Endothelial cell (in vitro differentiated cells): Measurements from ENCODE around the gene STAB2. TPM values are rescaled to one million over a fixed set of nuclear protein-coding genes. Genes with fewer than 3 reads are reported as not detected.

Experiments used
- DNase-seq: peaks from one replicate; pipeline ENCODE4 v3.0.0; 2021; ENCODE audit warnings: low spot score
- H3K27ac Mint-ChIP-seq: one replicate; pipeline ENCODE4 v1.8.0; 2021; ENCODE audit warnings: mixed read lengths, inconsistent platforms; ENCODE audit not compliant: unreplicated experiment
- H3K27me3 Mint-ChIP-seq: one replicate; pipeline ENCODE4 v1.8.0; 2021; ENCODE audit warnings: mild to moderate bottlenecking, moderate library complexity, mixed read lengths, inconsistent platforms; ENCODE audit not compliant: unreplicated experiment
- H3K36me3 Mint-ChIP-seq: one replicate; pipeline ENCODE4 v1.8.0; 2021; ENCODE audit warnings: mild to moderate bottlenecking, low read depth, mixed read lengths, inconsistent platforms; ENCODE audit not compliant: unreplicated experiment
- H3K4me1 Mint-ChIP-seq: one replicate; pipeline ENCODE4 v1.8.0; 2021; ENCODE audit warnings: mild to moderate bottlenecking, mixed read lengths, inconsistent platforms; ENCODE audit not compliant: unreplicated experiment
- H3K4me3 Mint-ChIP-seq: one replicate; pipeline ENCODE4 v1.8.0; 2021; ENCODE audit warnings: mild to moderate bottlenecking, mixed read lengths, inconsistent platforms; ENCODE audit not compliant: unreplicated experiment
- H3K9me3 Mint-ChIP-seq: one replicate; pipeline ENCODE4 v1.8.0; 2021; ENCODE audit warnings: mixed read lengths, inconsistent platforms; ENCODE audit not compliant: unreplicated experiment
- CTCF ChIP-seq: fragments of 200-600 bp; sonication (generic); IDR thresholded peaks from one replicate; pipeline ENCODE4 v1.5.0; 2021; ENCODE audit warnings: antibody characterized with exemption; ENCODE audit not compliant: unreplicated experiment
- total RNA-seq: library from RNA; stranded (reverse); fragmentation: NEBNext Ultra II Directional; extraction: Animal tissue kit (Norgen Biotek cat#: 25700); gene quantifications from one replicate; pipeline ENCODE4 v1.2.1, GENCODE V29; 2021; ENCODE audit not compliant: unreplicated experiment

The STAB2 gene
- total RNA-seq, 1 donor from 2014 or later: 0.10 TPM

- Mint-ChIP-seq H3K36me3 (peaks cover 3% of the 10 kb centered on the region), H3K4me3 (no peak overlapping the region), H3K27me3 (peaks cover 6% of the 10 kb centered on the region), H3K27ac (no peak overlapping the region), H3K9me3 (no peaks in the 10 kb centered on the region), H3K4me1 (peaks cover 6% of the 10 kb centered on the region)
- TF ChIP-seq CTCF: no peak
- no peak for DNase-seq
Measured at GRCh38 chr12:103623716-103624115, 36.6 kb downstream of the STAB2 start.

GRCh38 chr12:103626498-103626897 lies 39.4 kb downstream of the STAB2 start:
- no peak for TF ChIP-seq CTCF
- Mint-ChIP-seq H3K9me3 (no peaks in the 10 kb centered on the region), H3K27me3 (peaks cover 3% of the 10 kb centered on the region), H3K4me1 (peaks cover 6% of the 10 kb centered on the region), H3K4me3 (no peak overlapping the region), H3K27ac (no peak overlapping the region), H3K36me3 (peaks cover 3% of the 10 kb centered on the region)
- no peak for DNase-seq

GRCh38 chr12:103627189-103627855 lies 40.2 kb downstream of the STAB2 start:
- Mint-ChIP-seq H3K36me3 (peaks cover 3% of the 10 kb centered on the region), H3K4me3 (no peak overlapping the region), H3K4me1 (peaks cover 6% of the 10 kb centered on the region), H3K9me3 (no peaks in the 10 kb centered on the region), H3K27ac (no peak overlapping the region), H3K27me3 (peaks cover 2% of the 10 kb centered on the region)
- no peak for DNase-seq
- no peak for TF ChIP-seq CTCF

- H3K4me1 Mint-ChIP-seq: no peaks in the 10 kb centered on the region
- H3K27ac Mint-ChIP-seq: no peak overlapping the region
- TF ChIP-seq CTCF: peak; percentile 99
- H3K4me3 Mint-ChIP-seq: no peak overlapping the region
- H3K36me3 Mint-ChIP-seq: no peaks in the 10 kb centered on the region
- no peaks in the 10 kb centered on the region for H3K9me3 Mint-ChIP-seq
- H3K27me3 Mint-ChIP-seq: no peaks in the 10 kb centered on the region
- DNase-seq: peak; percentile 94
Measured at GRCh38 chr12:103632554-103633216, 45.6 kb downstream of the STAB2 start.

GRCh38 chr12:103634732-103635131 lies 47.7 kb downstream of the STAB2 start:
- Mint-ChIP-seq H3K4me1 (no peaks in the 10 kb centered on the region), H3K27ac (no peak overlapping the region), H3K9me3 (no peaks in the 10 kb centered on the region), H3K36me3 (no peaks in the 10 kb centered on the region), H3K4me3 (no peak overlapping the region), H3K27me3 (no peaks in the 10 kb centered on the region)
- TF ChIP-seq CTCF: no peak
- no peak for DNase-seq
